Measurements from ENCODE around the gene P2RX7. TPM values are rescaled to one million over a fixed set of nuclear protein-coding genes. Genes with fewer than 3 reads are reported as not detected.

Gene P2RX7
- total RNA-seq, 4 donors from 2014 or later = 9.8 to 38.6 (median 24.4) TPM

DNA sequence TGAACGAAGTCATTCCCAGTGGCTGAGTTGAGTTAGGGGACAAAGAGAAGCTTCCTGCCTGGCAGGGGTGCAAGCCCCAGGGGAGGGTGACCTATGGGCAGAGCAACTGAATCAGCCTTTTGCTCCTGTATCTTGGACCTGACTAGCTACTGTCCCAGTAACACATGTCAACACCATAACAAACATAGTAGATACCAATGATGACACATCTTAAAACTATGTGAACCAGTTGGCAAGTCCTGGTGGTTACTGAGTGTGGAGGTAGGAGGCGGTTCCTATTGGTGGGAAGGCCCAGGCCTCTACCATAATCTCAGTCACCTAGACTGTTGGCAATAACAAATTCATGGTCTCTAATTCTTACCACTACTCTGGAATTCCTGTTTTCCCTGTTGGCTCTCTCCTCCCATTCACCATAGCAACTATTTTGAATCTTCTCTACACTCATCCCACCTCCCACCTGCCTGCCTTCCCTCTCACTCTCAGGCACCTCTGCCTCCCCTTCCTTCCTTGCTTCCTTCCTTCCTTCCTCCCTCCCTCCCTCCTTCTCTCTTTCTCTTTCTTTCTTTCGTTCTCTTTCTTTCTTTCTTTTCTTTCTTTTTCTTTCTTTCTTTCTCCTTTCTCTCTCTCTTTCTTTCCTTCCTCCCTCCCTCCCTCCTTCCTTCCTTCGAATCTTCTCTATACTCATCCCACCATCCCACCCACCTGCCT lies 8.1 kb upstream of the P2RX7 start:
- DNase-seq (ENCODE audit: low spot score in 2 of 2) = peak in 1 of 2 donors; percentile 27

GRCh38 chr12:121127501-121127900 lies 5.2 kb upstream of the P2RX7 start:
- no peak overlapping the region for H3K4me3 ChIP-seq (ENCODE audit: low read depth, poor library complexity, severe bottlenecking)
- TF ChIP-seq POLR2A (IDR thresholded peaks at IDR 0.05) (no peak), CTCF (IDR thresholded peaks at IDR 0.05) (no peak)
- intact Hi-C loops (cut with DNase I; ENCODE audit: low total_unique reads) = no loop called here
- DNase-seq (ENCODE audit: low spot score in 2 of 2) = no peak
- 44 to 46% methylated on average over 3 of the region's 3 CpGs for WGBS, 2 donors

More for the DNA sequence above, 8.1 kb upstream of the P2RX7 start:
- 56 to 58% methylated on average over 4 of the region's 4 CpGs for WGBS, 2 donors
- no peak for TF ChIP-seq CTCF (IDR thresholded peaks at IDR 0.05)
- TF ChIP-seq POLR2A (IDR thresholded peaks at IDR 0.05) = no peak
- intact Hi-C loops (cut with DNase I; ENCODE audit: low total_unique reads) = no loop called here
- H3K4me3 ChIP-seq (ENCODE audit: low read depth, poor library complexity, severe bottlenecking) = no peak overlapping the region

DNA sequence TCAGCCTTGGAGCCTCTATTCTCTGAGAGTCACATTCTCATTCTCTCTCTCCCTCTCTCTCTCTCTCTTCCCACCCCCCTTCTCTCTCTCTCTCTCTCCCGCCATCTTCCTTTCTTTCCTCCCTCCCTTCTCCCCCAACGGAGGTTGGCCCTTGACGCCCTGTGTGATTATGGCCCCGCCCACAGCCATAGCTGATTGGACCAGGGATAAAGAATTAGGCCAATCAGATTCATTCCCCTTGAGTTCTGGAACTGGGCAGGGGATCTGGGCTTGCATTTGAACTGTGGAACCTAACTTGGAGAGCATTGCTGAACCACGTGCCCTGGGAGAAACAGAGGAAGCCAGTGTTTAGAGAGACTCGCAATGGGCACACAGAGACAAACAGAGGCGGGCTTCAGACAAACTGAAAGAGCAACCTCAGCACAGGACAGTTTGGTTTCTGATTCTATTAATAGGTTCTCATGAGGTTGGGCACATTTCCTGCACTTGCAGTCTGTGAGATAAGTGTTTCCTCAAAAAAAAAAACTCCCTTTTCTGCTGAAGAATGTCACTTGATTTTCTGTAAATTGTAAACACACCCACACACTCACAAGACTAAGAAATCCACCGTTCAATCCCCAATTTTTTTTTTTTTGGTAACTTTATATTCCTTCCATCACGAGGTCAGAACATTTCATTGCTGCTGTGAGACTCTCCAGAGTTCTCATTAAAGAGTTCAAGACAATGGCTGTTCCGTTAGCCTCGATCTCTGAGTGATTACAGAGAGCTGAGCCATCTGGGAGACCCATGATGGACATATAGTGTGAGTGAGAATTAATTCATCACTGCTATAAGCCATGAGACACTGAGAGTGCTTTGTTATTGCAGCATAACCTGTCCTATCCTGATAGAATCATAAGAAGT lies 3.5 kb upstream of the P2RX7 start:
- 23 to 31% methylated on average over 11 of the region's 11 CpGs for WGBS, 2 donors
- TF ChIP-seq CTCF (IDR thresholded peaks at IDR 0.05) (no peak), POLR2A (IDR thresholded peaks at IDR 0.05) (no peak)
- intact Hi-C loops (cut with DNase I; ENCODE audit: low total_unique reads) = no loop called here
- no peak overlapping the region for H3K4me3 ChIP-seq (ENCODE audit: low read depth, poor library complexity, severe bottlenecking)
- peak; percentile 81 to 95 for DNase-seq (ENCODE audit: low spot score in 2 of 2)

- no peak overlapping the region for H3K4me3 ChIP-seq (ENCODE audit: low read depth, poor library complexity, severe bottlenecking)
- no peak for TF ChIP-seq CTCF (IDR thresholded peaks at IDR 0.05)
- TF ChIP-seq POLR2A (IDR thresholded peaks at IDR 0.05) = no peak
- 90 to 97% methylated on average over 4 of the region's 4 CpGs for WGBS, 2 donors
- intact Hi-C loops (cut with DNase I; ENCODE audit: low total_unique reads) = no loop called here
- DNase-seq (ENCODE audit: low spot score in 2 of 2) = no peak
Observed at GRCh38 chr12:121129811-121130147, 2.9 kb upstream of the P2RX7 start.

- WGBS, 2 donors = 78 to 95% methylated on average over 6 of the region's 6 CpGs
- DNase-seq (ENCODE audit: low spot score in 2 of 2) = no peak
- H3K4me3 ChIP-seq (ENCODE audit: low read depth, poor library complexity, severe bottlenecking) = no peak overlapping the region
- intact Hi-C loops (cut with DNase I; ENCODE audit: low total_unique reads) = no loop called here
- TF ChIP-seq POLR2A (IDR thresholded peaks at IDR 0.05) (no peak), CTCF (IDR thresholded peaks at IDR 0.05) (no peak)
Observed at GRCh38 chr12:121130866-121131373, 1.8 kb upstream of the P2RX7 start.
